Skeletal muscle satellite cell (primary cell): ENCODE data around the gene EFCAB8.
"Not testable (repeated sequence)": the region's sequence is repeated elsewhere in the genome, so short reads cannot be mapped to it uniquely, and the experiment has no call there.

Experiments
- H3K27me3 ChIP-seq: 2 replicates; pipeline ENCODE4 v1.7.0; 2013; ENCODE audit warnings: low read length; ENCODE audit not compliant: control insufficient read depth, insufficient read depth
- H3K36me3 ChIP-seq: 2 replicates; pipeline ENCODE4 v1.7.0; 2013; ENCODE audit warnings: mild to moderate bottlenecking, control low read depth, low read length; ENCODE audit not compliant: insufficient read depth
- H3K4me1 ChIP-seq: 2 replicates; pipeline ENCODE4 v1.7.0; 2013; ENCODE audit warnings: low read length; ENCODE audit not compliant: control insufficient read depth, insufficient read depth
- H3K4me2 ChIP-seq: 2 replicates; pipeline ENCODE4 v1.7.0; 2013; ENCODE audit warnings: mild to moderate bottlenecking, low read length
- H3K4me3 ChIP-seq: 2 replicates; pipeline ENCODE4 v1.7.0; 2013; ENCODE audit warnings: low read length
- H3K9ac ChIP-seq: 2 replicates; pipeline ENCODE4 v1.7.0; 2013; ENCODE audit warnings: mild to moderate bottlenecking, low read depth, low read length, moderate library complexity
- H3K9me3 ChIP-seq: replicated peaks from 2 replicates; pipeline ENCODE4 v1.7.0; 2013; ENCODE audit warnings: mild to moderate bottlenecking, control low read depth, low read length

Gene EFCAB8

DNA sequence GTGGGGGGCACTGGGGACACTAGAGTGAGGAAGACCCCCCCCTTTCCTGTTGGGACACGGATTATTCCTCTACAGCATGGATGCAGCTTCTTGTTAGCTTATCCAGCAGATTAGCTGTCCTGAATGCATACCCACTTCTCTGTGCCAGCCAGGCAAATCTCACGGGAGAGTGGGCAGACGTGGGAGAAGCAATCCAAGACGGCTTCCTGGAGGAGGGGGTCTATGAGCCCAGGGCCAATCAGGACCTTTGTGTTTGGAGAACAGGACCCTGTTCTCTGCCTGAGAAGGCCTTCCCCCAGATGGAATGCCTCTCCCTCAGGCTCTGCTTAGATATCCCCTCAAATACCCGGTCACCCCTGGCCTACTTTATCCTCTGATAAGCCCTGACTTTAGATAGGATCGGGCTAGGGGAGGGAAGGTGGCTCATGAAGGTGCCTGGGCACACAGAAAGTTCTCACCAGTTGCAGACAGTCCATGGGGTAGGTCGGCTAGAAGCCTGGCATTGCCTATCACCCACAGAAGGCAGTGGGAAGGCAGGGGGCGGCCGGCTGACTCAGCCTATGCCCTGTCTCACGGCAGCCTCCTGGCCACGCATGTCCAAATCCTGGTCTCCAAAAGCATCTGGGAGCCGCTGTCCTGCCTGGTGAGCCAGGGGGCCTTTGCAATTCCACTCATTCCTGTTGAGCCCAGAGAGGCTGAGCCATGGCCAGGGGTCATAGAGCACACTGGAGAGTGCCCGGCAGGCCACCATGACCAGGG is 110.8 kb downstream of the EFCAB8 start:
- no peaks in the 10 kb centered on the region for H3K36me3 ChIP-seq
- H3K27me3 ChIP-seq: peaks cover 27% of the 10 kb centered on the region
- no peaks in the 10 kb centered on the region for H3K9me3 ChIP-seq
- H3K9ac ChIP-seq: no peak overlapping the region
- H3K4me1 ChIP-seq: no peaks in the 10 kb centered on the region
- no peak overlapping the region for H3K4me3 ChIP-seq
- H3K4me2 ChIP-seq: no peak overlapping the region

DNA sequence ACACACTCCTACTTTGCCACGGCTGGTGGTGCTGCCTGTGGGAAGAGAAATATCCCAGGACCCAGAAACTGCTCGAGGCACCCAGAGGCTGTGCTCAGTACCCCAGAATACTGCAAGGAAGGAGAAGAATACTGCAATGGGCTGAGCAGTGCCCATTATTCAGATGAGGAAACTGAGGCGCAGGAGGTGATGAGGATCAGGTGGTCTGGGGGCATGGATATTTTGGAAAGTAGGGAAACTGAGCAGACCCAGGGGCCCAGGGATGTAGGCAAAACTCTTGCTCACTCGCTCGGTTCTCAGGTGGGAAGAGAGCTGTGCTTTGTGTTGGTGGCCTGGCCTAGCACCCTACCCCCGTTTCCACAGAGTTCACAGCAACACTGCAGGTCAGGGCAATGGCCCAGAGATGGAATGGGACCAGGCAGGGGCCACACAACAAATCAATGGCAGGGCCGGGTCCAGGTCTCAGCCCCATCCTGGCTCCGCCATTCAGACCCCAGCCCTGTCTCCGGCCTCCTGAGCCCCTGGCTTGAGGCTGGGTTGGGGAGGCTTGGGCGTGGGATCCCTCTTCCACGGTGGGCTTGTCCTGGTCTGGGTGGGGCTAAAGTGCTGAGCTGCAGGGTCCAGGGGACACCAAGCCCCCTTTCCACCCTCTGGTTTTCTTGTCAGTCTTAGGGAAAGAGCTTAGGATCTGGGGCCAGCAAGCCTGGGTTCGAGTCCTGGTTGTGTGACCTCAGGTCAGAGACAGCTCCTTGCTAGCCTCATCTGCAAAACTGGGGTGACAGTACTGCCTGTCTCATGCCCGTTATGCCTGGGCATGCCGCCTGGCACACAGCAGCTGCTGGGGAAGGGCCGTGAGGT is 111.6 kb downstream of the EFCAB8 start:
- Histone ChIP-seq H3K4me2 (no peak overlapping the region), H3K4me3 (no peak overlapping the region), H3K36me3 (no peaks in the 10 kb centered on the region), H3K9me3 (no peaks in the 10 kb centered on the region), H3K4me1 (no peaks in the 10 kb centered on the region), H3K9ac (no peak overlapping the region), H3K27me3 (peaks cover 27% of the 10 kb centered on the region)

DNA sequence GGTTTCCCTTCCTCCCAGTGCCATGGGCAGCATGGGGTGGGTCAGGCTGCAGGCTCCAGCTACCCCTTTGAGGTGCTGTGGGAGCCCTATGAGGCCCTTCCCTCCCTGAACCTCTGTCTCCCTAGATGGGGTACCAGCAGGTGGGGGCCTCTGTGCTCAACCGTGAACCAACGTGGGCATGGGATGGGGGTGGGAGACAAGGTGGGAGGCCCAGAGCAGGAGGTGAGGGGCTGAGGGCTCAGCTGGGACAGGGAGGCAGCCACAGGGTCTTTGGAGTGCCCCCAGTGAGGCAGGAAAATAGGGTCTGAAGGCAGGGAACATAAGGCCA is 112.2 kb downstream of the EFCAB8 start:
- Histone ChIP-seq H3K4me1 (no peaks in the 10 kb centered on the region), H3K9ac (no peak overlapping the region), H3K4me3 (no peak overlapping the region), H3K27me3 (peaks cover 24% of the 10 kb centered on the region), H3K4me2 (no peak overlapping the region), H3K9me3 (no peaks in the 10 kb centered on the region), H3K36me3 (no peaks in the 10 kb centered on the region)

DNA sequence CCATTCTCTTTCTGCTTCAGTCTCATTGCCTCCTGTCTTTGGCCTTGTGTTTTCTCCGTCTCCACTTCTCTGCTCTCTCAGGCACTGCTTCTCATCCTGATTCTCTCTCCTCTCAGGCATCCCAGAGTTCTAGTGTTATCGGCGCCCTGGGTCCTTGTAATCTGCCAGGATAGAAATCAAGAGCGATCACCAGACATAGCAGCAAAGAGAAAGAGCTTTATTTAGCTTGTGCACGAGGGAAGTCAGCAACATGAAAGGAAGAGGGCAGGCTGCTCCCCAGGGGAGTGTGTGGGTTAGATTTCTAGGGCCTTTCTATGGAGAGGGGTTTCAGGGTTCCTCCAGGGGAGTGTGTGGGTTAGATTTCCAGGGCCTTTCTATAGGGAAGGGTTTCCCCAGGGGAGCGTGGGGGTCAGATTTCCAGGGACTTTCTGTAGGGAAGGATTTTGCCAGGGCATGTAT is 113.0 kb downstream of the EFCAB8 start:
- Histone ChIP-seq H3K9ac (no peak overlapping the region), H3K4me2 (peak overlapping the region; percentile 21), H3K27me3 (peaks cover 27% of the 10 kb centered on the region), H3K4me1 (no peaks in the 10 kb centered on the region), H3K4me3 (no peak overlapping the region), H3K9me3 (no peaks in the 10 kb centered on the region), H3K36me3 (no peaks in the 10 kb centered on the region)

DNA sequence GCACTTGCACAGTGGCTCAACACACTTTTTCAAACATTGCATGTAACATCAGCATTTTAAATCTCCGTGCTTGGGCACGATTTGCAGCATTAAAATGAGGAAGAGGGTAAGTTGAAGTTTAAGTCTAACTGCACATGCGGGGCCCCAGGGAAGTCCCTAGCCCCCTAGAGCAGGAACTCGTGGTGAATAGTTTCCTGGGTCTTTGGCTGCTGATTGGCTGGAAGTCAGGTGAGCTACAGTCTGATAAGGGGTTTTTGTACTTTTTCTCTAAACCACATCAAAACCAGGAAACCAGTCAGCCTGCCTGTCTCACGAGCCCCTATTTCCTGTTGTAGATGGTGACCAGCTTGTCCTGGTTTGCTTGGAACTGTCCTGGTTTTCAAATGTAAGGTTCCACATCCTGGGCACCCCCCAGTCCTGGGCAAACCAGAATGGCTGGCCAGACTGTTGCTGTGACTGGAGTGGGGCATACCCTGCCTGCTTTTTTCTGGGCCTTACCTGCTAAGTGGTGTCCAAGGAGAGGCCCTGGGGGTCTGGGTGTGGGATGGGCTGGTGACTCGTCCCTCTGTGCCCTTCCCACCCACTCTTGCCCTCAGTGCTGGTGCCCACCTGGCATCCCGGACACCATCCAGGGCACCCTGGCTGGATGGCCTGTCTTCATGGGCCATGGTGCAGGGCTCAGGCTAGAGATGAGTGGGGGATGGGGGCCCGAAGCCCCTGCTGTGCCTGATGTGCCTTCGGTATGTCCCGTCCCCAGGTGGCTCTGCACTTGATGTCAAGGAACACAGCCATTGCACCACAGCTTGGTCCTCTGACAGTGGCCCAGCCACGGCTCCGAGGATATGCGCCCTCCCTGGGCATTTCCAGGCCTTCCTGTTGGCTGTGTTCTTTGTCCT is 113.7 kb downstream of the EFCAB8 start:
- H3K4me1 ChIP-seq: no peaks in the 10 kb centered on the region
- H3K9ac ChIP-seq: no peak overlapping the region
- H3K9me3 ChIP-seq: no peaks in the 10 kb centered on the region
- H3K27me3 ChIP-seq: peaks cover 31% of the 10 kb centered on the region
- H3K4me3 ChIP-seq: no peak overlapping the region
- no peak overlapping the region for H3K4me2 ChIP-seq
- H3K36me3 ChIP-seq: no peaks in the 10 kb centered on the region

DNA sequence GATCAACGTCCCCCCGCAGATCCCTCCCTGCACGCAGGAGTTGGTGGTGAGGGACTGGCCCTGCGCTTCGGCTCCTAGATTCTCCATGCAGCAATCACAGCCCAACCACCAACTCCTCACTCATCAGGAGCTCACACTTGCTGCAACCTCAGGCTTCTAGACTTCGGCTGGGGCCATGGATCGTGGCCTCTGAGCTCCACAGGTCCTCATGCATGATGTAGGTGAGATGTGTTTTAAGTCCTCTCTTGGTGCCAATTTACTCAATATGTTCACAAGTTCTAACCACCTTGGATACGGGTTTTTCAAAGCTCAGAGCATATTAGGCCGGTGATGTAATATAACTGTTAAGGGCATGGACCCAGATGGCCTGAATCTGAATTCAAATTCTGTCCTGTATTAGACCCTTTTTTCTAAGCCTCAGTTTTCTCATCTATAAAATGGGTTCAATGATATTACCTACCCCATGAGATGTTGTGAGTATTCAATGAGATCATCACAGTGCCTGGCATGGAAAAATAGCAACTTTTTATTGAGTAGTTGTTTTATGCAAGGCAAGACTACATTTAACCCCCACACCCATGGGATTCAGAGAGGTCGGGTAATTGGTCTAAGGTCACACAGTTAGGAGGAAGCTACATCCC is 114.5 kb downstream of the EFCAB8 start:
- no peak overlapping the region for H3K4me3 ChIP-seq
- no peak overlapping the region for H3K9ac ChIP-seq
- H3K36me3 ChIP-seq: no peaks in the 10 kb centered on the region
- peaks cover 35% of the 10 kb centered on the region for H3K27me3 ChIP-seq
- H3K4me1 ChIP-seq: no peaks in the 10 kb centered on the region
- H3K9me3 ChIP-seq: no peaks in the 10 kb centered on the region
- H3K4me2 ChIP-seq: no peak overlapping the region

DNA sequence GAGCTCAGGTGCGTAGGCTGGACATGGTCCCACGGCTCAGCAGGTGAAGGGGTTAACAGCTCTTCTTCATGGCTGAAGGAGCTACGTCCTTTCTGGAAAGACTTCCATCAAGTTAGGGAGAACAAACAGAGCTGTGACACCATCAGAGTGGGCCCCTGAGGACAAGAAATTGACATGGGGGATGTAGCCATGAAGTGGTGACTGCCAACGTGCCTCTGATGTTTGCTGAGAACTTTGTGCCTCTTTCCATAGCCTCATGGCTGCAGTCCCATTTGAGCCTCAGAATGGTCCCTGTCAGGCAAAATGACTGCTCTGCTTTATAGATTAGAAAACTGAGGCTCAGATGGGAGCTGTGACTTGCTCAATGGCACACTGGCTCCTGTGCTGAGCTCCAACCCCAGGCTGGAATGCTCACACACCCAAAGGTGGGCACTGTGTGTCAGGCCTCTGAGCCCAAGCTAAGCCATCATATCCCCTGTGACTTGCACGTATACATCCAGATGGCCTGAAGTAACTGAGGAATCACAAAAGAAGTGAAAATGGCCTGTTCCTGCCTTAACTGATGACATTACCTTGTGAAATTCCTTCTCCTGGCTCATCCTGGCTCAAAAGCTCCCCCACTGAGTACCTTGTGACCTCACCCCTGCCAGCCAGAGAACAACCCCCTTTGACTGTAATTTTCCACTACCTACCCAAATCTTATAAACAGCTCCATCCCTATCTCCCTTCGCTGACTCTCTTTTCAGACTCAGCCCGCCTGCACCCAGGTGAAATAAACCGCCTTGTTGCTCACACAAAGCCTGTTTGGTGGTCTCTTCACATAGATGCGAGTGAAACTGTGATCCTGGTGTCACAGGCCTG is 115.7 kb downstream of the EFCAB8 start:
- not testable (repeated sequence) for H3K4me1 ChIP-seq

DNA sequence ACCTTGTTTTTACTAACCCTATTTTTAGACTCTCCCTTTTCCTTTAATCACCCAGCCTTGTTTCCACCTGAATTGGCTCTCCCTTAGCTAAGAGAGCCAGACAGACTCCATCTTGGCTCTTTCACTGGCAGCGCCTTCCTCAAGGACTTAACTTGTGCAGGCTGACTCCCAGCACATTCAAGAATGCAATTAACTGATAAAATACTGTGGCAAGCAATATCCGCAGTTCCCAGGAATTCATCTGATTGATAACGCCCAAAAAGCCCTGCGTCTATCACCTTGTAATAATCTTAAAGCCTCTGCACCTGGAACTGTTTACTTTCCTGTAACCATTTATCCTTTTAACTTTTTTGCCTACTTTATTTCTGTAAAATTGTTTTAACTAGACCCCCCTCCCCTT is 116.4 kb downstream of the EFCAB8 start:
- H3K9ac ChIP-seq, H3K36me3 ChIP-seq, H3K4me3 ChIP-seq, H3K9me3 ChIP-seq, H3K4me2 ChIP-seq, H3K4me1 ChIP-seq: not testable (repeated sequence)
- H3K27me3 ChIP-seq: peaks cover 40% of the 10 kb centered on the region

More for the DNA sequence above, 115.7 kb downstream of the EFCAB8 start:
- H3K36me3 ChIP-seq, H3K9me3 ChIP-seq, H3K9ac ChIP-seq, H3K4me3 ChIP-seq, H3K4me2 ChIP-seq: not testable (repeated sequence)
- peaks cover 38% of the 10 kb centered on the region for H3K27me3 ChIP-seq

DNA sequence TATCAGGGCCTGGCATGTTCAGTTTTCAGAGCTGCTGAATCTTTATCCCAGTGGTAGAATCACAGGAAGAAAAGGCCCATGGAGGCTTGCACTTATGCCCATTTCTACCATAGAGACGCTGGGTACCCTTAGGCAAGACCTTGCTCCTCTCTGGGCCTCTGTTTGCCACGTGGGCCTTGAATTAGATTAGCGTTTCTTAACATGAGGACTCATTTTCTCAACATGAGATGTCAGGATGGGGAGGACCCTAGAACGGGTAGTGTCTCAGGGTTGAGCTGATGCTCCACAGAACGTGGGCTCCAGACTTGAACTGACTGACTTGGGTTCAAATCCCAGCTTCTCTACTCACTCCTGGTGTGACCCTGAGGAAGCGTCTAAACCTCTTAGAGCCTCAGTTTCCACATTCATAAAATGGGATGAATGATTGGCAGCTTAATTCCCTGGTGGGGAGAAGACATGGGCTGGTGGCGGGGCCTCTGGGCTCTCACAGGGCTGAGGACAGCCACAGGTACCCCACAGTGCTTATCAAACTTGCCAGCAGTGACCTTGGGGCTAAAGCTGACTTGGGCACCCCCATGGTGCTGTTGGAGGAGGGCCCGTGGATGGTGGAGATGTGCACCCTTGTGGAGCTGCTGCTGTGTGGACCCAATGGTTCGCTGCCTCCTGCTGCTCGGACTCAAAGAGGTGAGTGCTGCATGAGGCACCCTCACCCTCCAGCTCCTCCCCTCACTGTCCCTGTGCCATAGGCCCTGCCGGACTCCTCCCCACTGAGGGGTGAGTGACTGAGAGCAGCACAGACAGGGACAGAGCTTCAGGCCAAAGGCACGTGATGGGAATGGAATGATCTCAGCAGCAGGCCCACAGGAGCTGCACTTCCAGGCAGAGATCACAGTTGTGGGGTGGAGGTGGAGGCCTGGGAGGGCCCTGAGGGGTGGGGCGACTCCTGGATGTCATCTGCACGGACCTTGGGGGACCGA is 117.3 kb downstream of the EFCAB8 start:
- H3K36me3 ChIP-seq: no peaks in the 10 kb centered on the region
- H3K27me3 ChIP-seq: peaks cover 45% of the 10 kb centered on the region
- H3K4me2 ChIP-seq: no peak overlapping the region
- H3K4me3 ChIP-seq: no peak overlapping the region
- H3K9me3 ChIP-seq: no peaks in the 10 kb centered on the region
- no peaks in the 10 kb centered on the region for H3K4me1 ChIP-seq
- no peak overlapping the region for H3K9ac ChIP-seq
